Activated T-cell treated with anti-CD3 and anti-CD28 coated beads for 1 hour (primary cell): Measurements from ENCODE around the gene GAL3ST2.
"Not testable (repeated sequence)": the region's sequence is repeated elsewhere in the genome, so short reads cannot be mapped to it uniquely, and the experiment has no call there.

Source experiments
- DNase-seq: peaks from one replicate; pipeline ENCODE4 v3.0.0-alpha.2; 2020; ENCODE audit warnings: low read depth

GAL3ST2 gene

DNA sequence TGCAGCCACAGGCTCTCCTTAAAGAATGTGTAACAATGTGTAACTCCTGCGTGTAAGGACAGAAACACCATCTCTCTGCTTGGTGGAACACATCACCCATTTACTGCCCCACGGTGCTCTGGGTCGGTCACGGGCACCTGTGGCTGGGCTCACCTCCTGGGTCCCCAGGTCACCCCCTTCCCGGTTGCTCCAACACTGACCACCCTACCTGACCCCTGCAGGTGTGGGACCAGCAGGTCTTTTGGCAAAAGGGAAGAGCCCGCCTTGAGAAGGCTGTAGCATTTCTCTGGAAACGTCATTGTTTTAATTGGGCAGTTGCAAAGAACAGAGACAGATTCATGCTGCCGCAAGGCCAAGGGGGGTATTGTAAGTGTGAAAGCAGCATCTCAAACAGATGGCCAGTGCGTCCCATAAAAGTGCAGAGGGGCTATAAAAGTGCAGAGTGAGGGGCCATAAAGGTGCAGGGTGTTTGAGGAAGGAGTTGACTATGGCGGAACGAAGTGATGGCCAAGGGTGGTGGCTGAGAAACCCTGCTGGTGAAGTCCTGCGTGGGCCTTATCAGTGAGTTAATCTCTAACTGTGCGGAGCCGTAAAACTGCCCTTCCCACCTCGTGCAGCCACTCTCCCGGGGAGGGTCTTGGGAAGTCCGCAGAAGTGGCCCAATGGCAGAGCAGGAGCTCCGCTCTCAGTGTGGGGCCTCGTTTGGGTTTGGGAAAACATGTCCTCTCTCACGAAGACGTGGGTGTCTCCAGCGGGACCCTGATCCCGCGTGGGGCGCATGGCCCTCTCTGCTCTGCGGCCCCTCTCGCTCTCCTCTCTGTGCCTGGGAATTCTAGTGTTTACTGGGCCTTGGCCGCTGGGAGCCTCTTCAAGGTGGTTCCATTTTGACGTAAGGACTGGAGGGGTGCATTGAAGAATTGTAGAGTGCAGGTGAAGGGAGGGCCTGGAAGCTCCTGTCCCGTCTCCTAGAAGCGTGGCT, 18.7 kb downstream of the GAL3ST2 start:
- no peak for DNase-seq

- DNase-seq, result no peak
Observed at GRCh38 chr2:241796209-241796608, 19.6 kb downstream of the GAL3ST2 start.

DNA sequence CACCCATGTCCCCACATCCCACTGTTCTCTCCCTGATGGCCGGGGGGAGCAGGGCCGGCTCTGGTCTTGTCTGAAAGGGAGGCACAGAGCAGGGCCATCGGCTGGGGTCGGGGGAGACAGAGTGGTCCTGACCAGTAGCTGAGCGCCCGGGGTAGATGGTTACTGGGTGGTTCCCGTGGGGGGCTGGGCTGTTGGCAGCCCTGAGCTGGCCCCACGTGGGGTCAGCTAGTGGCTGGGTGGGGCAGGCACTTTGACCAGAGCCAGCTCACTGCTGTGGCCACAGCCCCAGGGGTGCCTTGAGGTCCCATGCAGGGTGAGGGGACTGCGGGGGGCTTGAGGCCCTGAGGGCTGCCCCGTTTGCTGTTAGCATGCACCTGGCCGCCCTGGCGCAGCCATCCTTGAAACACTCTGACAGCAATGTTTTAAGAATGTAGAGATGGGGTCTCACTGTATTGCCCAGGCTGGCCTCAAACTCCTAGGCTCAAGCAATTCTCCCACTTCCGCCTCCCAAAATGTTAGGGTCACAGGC, 20.1 kb downstream of the GAL3ST2 start:
- no peak for DNase-seq

GRCh38 chr2:241797441-241798080, 20.9 kb downstream of the GAL3ST2 start:
- no peak for DNase-seq

DNA sequence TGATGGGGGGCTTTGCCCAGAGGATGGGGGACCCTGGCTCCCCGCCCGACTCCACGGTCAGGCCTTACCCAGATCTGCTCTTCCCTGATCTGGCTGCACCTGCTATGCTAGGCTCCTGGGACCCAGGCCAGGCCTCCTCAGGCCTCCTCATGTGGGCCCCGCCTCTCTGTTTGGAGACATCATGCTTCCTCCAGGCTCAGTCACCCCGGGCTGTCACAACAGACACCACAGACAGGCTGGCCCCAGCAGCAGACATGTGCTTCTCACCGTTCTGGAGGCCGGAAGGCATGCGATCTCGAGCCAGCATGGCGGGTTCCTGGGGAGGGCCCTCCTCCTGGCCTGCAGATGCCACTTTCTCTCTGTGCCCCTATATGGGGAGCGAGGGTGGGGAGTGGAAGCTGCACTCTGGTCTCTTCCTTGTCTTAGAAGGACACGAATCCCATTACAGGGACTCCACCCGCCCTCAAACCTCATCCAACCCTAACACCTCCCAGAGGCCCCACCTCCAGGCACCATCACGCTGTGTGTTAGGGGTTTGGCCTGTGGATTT, 21.5 kb downstream of the GAL3ST2 start:
- DNase-seq, result no peak

GRCh38 chr2:241798631-241799521, 22.3 kb downstream of the GAL3ST2 start:
- DNase-seq, result no peak

DNA sequence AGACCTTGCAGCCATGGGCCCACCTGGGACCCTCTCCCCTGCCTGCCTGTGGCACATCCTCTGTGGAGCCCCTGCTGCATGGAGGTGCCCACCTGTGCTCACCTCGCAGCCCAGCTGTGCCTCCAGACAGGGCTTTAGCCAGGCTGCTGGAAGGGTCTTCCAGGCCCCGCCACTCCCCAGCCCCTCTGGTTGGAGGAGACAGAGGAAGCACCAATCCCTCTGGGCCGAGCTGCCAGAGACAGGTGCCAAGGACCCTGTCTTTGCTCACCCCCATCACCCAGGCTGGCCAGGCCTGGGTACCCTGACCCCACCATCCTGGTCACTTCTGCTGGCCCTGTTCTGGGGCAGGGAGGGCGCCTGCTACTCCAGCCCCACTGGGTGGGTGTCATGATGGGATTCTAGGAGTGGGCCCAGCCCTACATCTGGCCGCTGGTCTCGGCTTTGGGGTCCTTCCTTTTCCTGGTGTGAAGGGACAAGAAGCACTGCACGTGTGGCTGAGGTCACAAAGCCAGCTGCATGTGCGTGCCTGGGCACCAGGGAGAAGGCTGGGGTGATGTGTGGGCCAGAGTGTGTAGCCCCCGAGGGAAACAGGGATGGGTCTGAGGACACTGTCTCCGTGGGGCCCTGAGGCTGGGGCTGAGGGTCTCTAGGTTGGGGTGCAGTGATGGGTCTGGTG, 23.0 kb downstream of the GAL3ST2 start:
- DNase-seq, result no peak

GRCh38 chr2:241800198-241800903, 23.7 kb downstream of the GAL3ST2 start:
- not testable (repeated sequence) for DNase-seq

- no peak for DNase-seq
Observed at GRCh38 chr2:241801611-241802420, 25.2 kb downstream of the GAL3ST2 start.

DNA sequence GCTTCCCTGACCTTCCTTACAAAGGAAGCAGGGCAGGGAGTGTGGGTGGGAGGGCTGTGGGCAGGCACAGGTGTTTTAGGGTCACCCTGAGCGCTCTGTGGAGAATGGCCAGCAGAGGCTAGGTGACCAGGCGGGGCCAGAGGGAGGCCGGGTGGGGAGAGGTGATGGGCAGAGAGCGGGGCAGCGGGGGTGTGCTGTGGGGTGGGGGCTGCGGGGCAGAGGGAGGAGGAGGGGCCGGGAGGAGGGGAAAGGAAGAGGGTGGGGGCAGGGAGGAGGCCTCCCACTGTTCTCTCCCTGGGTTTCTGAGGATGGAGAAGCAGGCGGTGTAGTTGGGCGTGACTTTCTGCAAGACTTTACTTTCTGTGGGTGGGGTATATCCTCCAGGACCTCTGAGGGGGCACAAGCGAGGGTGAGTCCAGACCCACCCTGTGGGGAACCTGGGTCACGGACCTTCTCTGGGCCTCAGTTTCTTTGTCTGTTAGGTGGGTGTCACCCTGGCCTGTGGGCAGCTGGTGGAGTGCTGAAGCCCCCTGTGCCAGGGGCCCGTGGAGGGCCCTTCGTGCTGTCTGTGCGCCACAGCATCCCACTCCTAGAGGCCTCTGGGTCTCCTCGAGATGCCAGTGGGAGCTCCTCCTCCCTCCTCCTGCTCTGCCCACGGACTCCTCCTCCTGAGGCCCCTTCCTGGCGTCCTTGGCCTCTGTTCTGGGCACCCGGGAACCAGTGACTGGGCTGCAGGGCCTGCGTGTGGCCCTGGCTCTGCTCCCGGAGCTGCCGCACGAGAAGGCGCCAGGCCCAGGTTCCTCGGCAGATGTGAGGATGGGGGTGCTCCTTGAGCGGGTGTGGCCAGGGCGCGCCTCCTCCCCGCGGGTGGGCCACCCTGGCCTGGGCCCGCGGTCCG, 26.0 kb downstream of the GAL3ST2 start:
- no peak for DNase-seq

- no peak for DNase-seq
Observed at GRCh38 chr2:241803387-241804325, 27.0 kb downstream of the GAL3ST2 start.

GRCh38 chr2:241804326-241805229, 28.0 kb downstream of the GAL3ST2 start:
- no peak for DNase-seq

- not testable (repeated sequence) for DNase-seq
Observed at GRCh38 chr2:241806217-241806616, 29.6 kb downstream of the GAL3ST2 start.

GRCh38 chr2:241808051-241808720, 31.6 kb downstream of the GAL3ST2 start:
- DNase-seq, result no peak

GRCh38 chr2:241808721-241809382, 32.2 kb downstream of the GAL3ST2 start, which contains the start of gene NEU4:
TSS of gene NEU4 (plus strand) at chr2:241809193. CDS start at chr2:241814485, 5,292 bp downstream.
- no peak for DNase-seq
